ENCODE measurements around the gene DIP2C.
"Not testable (repeated sequence)": the region's sequence is repeated elsewhere in the genome, so short reads cannot be mapped to it uniquely, and the experiment has no call there.

Gene DIP2C

DNA sequence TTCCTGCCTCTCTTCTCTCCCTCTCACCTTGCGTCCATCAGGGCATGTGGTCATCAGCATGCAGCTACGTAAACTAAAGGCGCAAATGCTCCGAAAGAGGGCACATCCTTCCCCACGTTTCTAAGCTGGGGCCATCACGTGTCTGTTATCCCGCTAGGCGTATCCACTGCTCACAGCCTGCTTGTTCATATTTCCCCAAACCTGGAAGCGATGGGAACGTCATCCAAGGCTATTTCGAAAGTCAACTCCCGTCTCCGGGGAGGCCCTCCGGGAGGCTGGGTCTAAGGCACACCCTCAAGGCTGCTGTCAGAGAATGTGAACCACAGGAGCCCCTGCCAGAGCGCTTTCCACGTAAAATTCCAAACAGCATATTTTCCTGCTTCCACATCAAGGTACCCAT lies 199.2 kb downstream of the DIP2C start:
- no peak for DNase-seq

GRCh38 chr10:489330-489729 lies 200.1 kb downstream of the DIP2C start:
- DNase-seq, result no peak

DNA sequence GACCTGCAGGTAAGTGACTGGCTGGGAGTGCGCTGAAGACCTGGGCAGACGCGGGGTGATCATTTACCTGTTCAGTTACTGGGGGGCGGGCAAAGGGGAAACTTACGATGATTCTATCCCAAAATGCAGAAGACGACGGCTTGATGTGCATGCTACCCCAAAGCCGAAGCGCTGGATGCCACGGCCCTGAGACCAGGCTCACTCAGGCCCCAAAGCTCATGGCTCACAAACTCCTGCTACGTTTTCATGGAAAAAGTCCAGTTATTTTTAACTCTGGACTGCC lies 200.6 kb downstream of the DIP2C start:
- DNase-seq, result no peak

GRCh38 chr10:488081-488932 lies 201.2 kb downstream of the DIP2C start:
- DNase-seq, result no peak

GRCh38 chr10:486666-487322 lies 202.7 kb downstream of the DIP2C start:
- DNase-seq, result peak; percentile 23

GRCh38 chr10:486206-486605 lies 203.3 kb downstream of the DIP2C start:
- DNase-seq, result no peak

DNA sequence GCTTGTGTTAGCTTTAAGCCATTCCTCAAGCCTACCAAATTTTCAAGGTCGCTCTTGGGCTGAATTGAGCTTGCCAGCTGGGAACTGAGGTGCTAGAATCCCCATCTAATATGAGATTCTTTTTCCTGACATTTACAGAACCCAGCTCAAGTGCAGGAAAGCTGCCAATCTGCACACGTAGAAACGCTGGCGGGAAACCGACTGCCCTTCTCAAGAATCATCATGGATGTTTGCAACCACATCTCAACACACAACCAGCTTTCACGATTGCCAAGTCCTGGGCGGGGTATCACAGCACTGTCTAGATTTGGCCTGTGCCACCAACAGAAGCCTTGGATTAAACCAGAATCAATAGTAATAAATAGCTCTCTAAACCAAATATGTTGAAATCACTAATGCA lies 203.7 kb downstream of the DIP2C start:
- no peak for DNase-seq

- peak; percentile 57 for DNase-seq
These were observed 204.4 kb downstream of the DIP2C start for GRCh38 chr10:484925-485661.

GRCh38 chr10:484441-484924 lies 205.0 kb downstream of the DIP2C start:
- DNase-seq, result peak; percentile 93

GRCh38 chr10:483261-483660 lies 206.2 kb downstream of the DIP2C start:
- no peak for DNase-seq

GRCh38 chr10:482848-483247 lies 206.6 kb downstream of the DIP2C start:
- DNase-seq, result no peak

DNA sequence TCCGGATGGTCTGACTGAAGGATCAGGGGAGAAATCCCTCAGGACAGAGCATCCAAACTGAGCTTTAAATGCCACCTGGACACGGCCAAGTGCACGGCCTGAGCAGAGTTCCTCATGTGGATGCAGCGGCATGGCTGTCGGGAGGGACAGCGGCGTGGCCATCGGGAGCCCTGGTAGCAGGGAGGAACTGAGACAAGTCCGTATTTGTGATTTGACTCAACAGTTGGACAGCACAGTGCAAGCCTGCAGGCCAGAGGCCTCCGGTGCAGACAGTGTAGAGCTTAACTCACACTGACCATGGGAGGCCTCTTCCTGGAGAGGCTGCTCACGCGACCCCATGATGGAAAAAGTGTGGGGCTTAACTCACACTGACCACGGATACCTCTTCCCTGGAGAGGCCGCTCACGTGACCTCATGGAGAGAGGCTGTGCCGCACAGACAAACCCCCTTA lies 207.4 kb downstream of the DIP2C start:
- DNase-seq, result no peak

DNA sequence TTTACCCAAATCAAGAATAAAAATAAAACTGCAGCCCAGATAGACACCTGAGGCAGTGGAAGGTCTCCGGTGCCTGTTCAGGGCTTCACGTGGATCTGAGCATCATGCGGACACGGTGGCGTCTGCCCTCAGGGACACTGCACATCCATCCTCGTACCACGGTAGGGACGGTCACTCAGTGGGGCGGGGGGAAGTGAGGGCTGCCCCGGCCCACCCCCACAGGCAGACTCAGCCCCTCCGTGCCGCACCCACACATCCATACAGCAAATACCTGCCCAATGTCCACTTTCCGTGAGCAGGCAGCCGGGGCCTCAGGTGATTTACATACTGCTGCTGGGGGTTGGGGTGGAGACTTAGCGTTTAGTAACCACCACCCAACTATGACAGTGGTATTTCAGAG lies 207.8 kb downstream of the DIP2C start:
- no peak for DNase-seq

GRCh38 chr10:480928-481552 lies 208.4 kb downstream of the DIP2C start:
- DNase-seq, result peak; percentile 42

DNA sequence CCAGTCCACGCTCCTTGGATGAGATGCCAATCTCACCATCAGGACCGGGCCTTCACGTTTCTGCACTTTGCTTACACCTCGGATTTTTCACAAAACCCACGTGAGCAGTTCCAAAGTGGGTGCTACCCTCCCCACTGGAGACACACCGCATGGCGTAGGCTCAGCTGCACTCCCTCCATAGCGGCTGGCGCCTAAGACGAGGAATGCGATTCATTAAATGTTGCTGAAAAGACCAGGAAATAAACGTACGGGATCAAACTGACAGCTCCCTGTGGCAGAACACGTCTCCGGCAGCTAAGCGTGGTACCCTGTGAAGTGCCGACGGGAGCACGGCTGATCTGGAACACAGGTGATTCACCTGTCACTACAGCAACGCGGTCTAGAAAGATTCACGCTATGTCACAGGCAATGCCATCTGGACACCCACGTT lies 209.0 kb downstream of the DIP2C start:
- no peak for DNase-seq

GRCh38 chr10:479706-480497 lies 209.6 kb downstream of the DIP2C start:
- not testable (repeated sequence) for DNase-seq

DNA sequence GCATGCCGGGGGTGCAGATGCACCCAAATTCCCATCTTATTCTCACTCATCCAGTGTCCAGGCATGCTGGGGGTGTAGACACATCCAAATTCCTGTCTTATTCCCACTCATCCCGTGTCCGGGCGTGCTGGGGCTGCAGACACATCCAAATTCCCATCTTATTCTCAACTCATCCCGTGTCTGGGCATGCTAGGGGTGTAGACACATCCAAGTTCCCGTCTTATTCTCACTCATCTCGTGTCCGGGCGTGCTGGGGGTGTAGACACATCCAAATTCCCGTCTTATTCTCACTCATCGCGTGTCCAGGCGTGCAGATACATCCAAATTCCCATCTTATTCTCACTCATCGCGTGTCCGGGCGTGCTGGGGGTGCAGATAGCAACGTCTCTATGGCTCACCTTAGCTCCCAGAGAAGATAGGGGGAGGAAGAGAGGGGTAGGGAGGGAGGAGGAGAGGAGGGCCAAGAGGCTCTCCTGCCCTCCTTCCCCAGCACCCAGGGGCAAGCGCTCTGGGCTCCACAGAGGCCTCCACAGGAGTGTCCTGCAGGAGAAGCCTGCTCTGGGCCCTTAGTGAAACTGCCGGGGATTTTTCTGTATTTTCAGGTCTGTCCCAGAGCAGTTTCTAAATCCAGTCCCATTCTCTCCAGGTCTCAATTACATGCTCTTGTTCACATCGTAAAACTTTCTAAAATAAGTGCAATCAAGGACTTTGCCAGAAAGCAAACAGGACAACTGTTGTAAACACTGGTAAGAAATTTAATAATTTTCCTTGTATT lies 210.8 kb downstream of the DIP2C start:
- DNase-seq, result no peak

GRCh38 chr10:477620-478019 lies 211.8 kb downstream of the DIP2C start:
- DNase-seq, result no peak

DNA sequence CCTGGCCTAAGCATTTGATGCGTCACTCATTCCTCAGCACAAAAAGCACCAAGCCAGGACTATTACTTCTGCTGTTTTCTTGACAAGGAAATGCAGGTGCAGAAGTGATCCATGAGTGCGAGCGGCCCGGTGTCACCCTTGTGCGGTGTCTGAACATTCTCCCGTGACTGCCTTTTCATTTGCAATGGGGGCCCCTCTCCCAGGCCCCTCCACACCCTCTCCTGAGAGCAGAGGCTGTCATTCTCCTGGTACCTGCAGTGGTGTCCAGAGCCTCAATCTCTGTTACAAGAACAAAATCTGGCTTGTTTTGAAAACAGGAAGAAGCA lies 213.1 kb downstream of the DIP2C start:
- DNase-seq, result no peak

DNA sequence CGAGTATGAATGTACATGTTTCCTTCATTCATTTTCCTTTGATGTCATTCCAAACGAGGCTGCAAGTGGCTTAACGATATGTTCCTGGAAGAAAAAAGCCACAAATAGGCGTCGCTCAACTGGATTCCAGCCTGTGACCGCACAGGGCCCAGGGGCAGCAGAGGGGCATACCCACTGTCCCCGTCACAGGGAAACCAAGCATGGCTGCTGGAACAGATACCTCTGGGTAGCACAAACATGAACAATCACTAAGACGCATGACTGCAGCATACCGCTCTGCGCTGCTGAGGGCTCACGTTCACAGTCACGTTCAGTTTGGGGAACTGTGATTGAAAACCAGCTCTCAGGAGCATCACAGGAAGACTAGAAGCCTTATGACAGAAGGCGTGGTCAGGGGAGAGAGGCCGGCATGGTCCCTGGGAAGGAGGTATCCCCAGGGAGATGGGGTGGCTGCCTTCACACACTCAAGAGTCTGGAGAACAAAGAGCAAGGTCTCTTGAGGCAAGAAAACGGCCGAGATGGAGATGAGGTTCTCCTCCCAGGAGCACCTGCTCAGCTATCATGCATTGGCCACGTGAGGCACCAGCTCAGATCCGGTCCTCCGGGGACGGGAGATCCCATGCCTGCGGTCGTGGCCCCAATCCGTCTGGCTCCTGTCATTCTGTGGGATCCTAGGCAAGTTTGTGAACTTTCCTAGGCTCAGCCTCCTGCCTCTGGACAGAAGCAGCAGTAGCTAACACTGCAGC lies 213.6 kb downstream of the DIP2C start:
- DNase-seq, result no peak

- no peak for DNase-seq
These were observed 214.5 kb downstream of the DIP2C start for GRCh38 chr10:474946-475345.

Measured in NCI-H146 (cell line).